PFSK-1 (cell line): ENCODE measurements around the gene C4orf17.

Source experiments
- FOXP2 ChIP-seq: optimal IDR thresholded peaks from 2 replicates; pipeline ENCODE3; 2011; ENCODE audit warnings: borderline replicate concordance, control low read depth, inconsistent platforms; ENCODE audit not compliant: insufficient read depth; ENCODE audit errors: extremely low read length, extremely low read depth
- POLR2AphosphoS5 ChIP-seq: IDR thresholded peaks from 2 replicates; pipeline ENCODE4 v1.6.1; 2012; ENCODE audit warnings: low read depth, mild to moderate bottlenecking, control low read depth, low read length, moderate library complexity
- SIN3A ChIP-seq: IDR thresholded peaks from 2 replicates; pipeline ENCODE4 v1.6.1; 2012; ENCODE audit warnings: mild to moderate bottlenecking, low read length, moderate library complexity, borderline replicate concordance; ENCODE audit not compliant: insufficient read depth
- TAF1 ChIP-seq: IDR thresholded peaks from 2 replicates; pipeline ENCODE4 v1.6.1; 2012; ENCODE audit warnings: low read length, control low read depth, borderline replicate concordance; ENCODE audit not compliant: insufficient read depth
- TF ChIP-seq, protein P1 (sequence below), 2 experiments: IDR thresholded peaks; 2 replicates each; pipeline versions ENCODE4 v1.6.1 to v1.8.0; 2011 to 2012; ENCODE audit warnings: low read depth in 2 of 2, low read length in 2 of 2, control low read depth in 1 of 2, inconsistent platforms in 1 of 2, mild to moderate bottlenecking in 1 of 2, moderate library complexity in 1 of 2; ENCODE audit not compliant: insufficient read depth in 1 of 2

DNA sequence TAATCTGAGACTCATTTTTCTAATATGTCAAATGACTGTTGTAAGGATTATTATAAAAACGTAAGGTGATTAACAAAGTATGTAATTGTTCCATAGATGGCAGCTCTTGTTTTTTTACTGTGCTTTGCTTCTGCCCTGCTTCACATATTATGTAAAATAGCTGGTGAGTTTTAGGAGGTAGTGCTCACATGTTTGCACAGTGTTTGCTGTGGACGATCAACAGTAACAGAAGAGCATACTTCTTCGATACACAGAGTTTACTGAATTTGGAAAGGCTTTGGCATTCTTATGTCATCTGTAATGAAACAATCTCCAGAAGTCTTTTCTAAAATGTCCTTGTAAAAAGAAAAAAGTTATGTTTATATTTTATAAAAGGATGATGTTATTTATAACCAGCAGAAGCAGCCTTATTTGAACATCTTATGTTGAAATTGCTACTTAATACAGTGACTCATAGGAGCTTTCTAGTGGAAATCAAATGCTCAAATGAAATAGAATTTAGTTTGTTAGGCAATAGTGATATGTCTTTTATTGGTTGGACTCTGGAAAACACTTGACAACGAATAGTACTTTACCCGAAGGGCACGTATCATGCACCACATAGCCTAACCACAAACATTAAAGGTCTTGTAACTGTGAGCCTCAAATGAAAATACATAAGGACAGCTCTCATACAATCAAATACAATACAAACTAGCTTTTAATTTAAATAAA lies 61.9 kb downstream of the C4orf17 start:
- no peak for TF ChIP-seq SIN3A
- TF ChIP-seq TAF1 = no peak
- no peak for TF ChIP-seq FOXP2
- TF ChIP-seq POLR2AphosphoS5 = no peak
- TF ChIP-seq, protein P1, sequence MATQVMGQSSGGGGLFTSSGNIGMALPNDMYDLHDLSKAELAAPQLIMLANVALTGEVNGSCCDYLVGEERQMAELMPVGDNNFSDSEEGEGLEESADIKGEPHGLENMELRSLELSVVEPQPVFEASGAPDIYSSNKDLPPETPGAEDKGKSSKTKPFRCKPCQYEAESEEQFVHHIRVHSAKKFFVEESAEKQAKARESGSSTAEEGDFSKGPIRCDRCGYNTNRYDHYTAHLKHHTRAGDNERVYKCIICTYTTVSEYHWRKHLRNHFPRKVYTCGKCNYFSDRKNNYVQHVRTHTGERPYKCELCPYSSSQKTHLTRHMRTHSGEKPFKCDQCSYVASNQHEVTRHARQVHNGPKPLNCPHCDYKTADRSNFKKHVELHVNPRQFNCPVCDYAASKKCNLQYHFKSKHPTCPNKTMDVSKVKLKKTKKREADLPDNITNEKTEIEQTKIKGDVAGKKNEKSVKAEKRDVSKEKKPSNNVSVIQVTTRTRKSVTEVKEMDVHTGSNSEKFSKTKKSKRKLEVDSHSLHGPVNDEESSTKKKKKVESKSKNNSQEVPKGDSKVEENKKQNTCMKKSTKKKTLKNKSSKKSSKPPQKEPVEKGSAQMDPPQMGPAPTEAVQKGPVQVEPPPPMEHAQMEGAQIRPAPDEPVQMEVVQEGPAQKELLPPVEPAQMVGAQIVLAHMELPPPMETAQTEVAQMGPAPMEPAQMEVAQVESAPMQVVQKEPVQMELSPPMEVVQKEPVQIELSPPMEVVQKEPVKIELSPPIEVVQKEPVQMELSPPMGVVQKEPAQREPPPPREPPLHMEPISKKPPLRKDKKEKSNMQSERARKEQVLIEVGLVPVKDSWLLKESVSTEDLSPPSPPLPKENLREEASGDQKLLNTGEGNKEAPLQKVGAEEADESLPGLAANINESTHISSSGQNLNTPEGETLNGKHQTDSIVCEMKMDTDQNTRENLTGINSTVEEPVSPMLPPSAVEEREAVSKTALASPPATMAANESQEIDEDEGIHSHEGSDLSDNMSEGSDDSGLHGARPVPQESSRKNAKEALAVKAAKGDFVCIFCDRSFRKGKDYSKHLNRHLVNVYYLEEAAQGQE (IDR thresholded peaks at IDR 0.05; ENCODE audit: insufficient read depth in 1 of 2, low read depth in 2 of 2, low read length in 2 of 2) = no peak
